ENCODE measurements around the gene AK1.

DNA sequence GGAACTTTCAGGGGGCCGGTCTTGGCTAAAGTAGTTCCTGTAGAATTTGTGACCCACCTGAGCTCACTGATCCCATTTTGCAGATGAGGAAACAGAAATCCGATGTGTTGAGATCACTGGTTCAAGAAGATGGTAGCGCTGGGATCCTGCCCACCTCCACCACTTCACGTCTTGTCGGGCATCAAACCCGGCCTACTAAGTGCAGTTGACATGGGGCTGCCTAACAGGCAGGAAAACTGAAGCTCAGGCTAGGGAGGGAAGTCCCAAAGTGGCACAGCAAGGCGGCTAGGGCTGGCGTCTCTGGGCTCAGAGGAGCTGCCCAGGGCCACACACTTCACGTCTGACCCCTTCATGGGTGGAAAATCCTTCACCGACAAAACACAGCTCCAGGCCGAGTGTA is 22.5 kb downstream of the AK1 start:
- no peak for TF ChIP-seq POLR2A (IDR thresholded peaks at IDR 0.05; ENCODE audit: low read depth)
- TF ChIP-seq, protein P1, sequence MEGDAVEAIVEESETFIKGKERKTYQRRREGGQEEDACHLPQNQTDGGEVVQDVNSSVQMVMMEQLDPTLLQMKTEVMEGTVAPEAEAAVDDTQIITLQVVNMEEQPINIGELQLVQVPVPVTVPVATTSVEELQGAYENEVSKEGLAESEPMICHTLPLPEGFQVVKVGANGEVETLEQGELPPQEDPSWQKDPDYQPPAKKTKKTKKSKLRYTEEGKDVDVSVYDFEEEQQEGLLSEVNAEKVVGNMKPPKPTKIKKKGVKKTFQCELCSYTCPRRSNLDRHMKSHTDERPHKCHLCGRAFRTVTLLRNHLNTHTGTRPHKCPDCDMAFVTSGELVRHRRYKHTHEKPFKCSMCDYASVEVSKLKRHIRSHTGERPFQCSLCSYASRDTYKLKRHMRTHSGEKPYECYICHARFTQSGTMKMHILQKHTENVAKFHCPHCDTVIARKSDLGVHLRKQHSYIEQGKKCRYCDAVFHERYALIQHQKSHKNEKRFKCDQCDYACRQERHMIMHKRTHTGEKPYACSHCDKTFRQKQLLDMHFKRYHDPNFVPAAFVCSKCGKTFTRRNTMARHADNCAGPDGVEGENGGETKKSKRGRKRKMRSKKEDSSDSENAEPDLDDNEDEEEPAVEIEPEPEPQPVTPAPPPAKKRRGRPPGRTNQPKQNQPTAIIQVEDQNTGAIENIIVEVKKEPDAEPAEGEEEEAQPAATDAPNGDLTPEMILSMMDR (IDR thresholded peaks at IDR 0.05), result no peak

Data from esophagus muscularis mucosa (tissue), 3 donors.